HL-60 (cell line): ENCODE results near the gene TMCO6.

Experiments
- DNase-seq, 2 experiments: peaks; one replicate each; pipeline ENCODE4 v3.0.0-alpha.2; 2010 to 2020; ENCODE audit warnings: low read depth in 1 of 2, low spot score in 1 of 2
- H3K27ac ChIP-seq: fragments of 250-450 bp; sonication (Bioruptor Pico); replicated peaks from 2 replicates; pipeline ENCODE4 v1.5.1; 2020; ENCODE audit warnings: mild to moderate bottlenecking, moderate library complexity
- H3K27me3 ChIP-seq: fragments of 250-450 bp; sonication (Bioruptor Pico); 2 replicates; pipeline ENCODE4 v1.5.1; 2021; ENCODE audit warnings: mild to moderate bottlenecking, moderate library complexity; ENCODE audit not compliant: insufficient read depth, poor library complexity, severe bottlenecking
- H3K4me3 ChIP-seq: replicated peaks from 2 replicates; pipeline ENCODE4 v1.5.1; 2011; ENCODE audit warnings: mild to moderate bottlenecking, control low read depth, low read length; ENCODE audit not compliant: insufficient read depth
- CTCF ChIP-seq: IDR thresholded peaks from one replicate; pipeline ENCODE4 v1.5.1; 2011; ENCODE audit warnings: low read length, control low read depth, inconsistent platforms; ENCODE audit not compliant: insufficient read depth
- GABPA ChIP-seq: IDR thresholded peaks from 2 replicates; pipeline ENCODE4 v1.6.1; 2012; ENCODE audit warnings: low read depth
- POLR2AphosphoS5 ChIP-seq: IDR thresholded peaks from 2 replicates; pipeline ENCODE4 v1.6.1; 2012; ENCODE audit warnings: low read depth
- REST ChIP-seq: IDR thresholded peaks from 2 replicates; pipeline ENCODE4 v1.6.1; 2012; ENCODE audit warnings: low read depth; ENCODE audit not compliant: insufficient replicate concordance
- SPI1 ChIP-seq: IDR thresholded peaks from 2 replicates; pipeline ENCODE4 v1.6.1; 2012; ENCODE audit warnings: low read depth, mild to moderate bottlenecking, borderline replicate concordance

The TMCO6 gene

GRCh38 chr5:140628711-140629110, 10.5 kb upstream of the TMCO6 start:
- DNase-seq, result no peak
- Histone ChIP-seq H3K4me3 (no peak overlapping the region), H3K27me3 (no peaks in the 10 kb centered on the region), H3K27ac (no peak overlapping the region)
- TF ChIP-seq CTCF (no peak), REST (no peak), POLR2AphosphoS5 (no peak), GABPA (no peak), SPI1 (no peak)

- H3K27ac ChIP-seq, result peak overlapping the region; percentile 49
- no peak overlapping the region; the same call in 1 of the 2 replicates for H3K4me3 ChIP-seq
- no peak for DNase-seq
- TF ChIP-seq REST, result no peak
- no peak for TF ChIP-seq CTCF
- TF ChIP-seq POLR2AphosphoS5, result no peak
- no peak for TF ChIP-seq SPI1
- no peak for TF ChIP-seq GABPA
- H3K27me3 ChIP-seq, result no peaks in the 10 kb centered on the region
These were observed 8.8 kb upstream of the TMCO6 start for GRCh38 chr5:140630292-140631035.

- peak; percentile 86 to 91 for DNase-seq
These were observed 8.2 kb upstream of the TMCO6 start for GRCh38 chr5:140631036-140631417.

More at GRCh38 chr5:140631036-140631417, 8.2 kb upstream of the TMCO6 start:
- TF ChIP-seq SPI1, result peak; percentile 60; the same call in 1 of the 2 replicates
- no peak for TF ChIP-seq POLR2AphosphoS5
- no peak for TF ChIP-seq REST
- Histone ChIP-seq H3K4me3 (peak overlapping the region; percentile 32; the same call in 1 of the 2 replicates), H3K27ac (peak overlapping the region; percentile 49), H3K27me3 (no peaks in the 10 kb centered on the region)
